Stimulated activated naive CD8-positive, alpha-beta T cell treated with anti-CD3 and anti-CD28 coated beads, Interleukin-15, amount 100 ng/mL, for 72 hours (primary cell): Measurements from ENCODE around the gene ADGRG3.

Experiments used
- ATAC-seq: fragments of 150-1000 bp; cut with Tn5 transposase; 2 replicates; pipeline ENCODE4 v1.10.0; 2021; ENCODE audit warnings: mild to moderate bottlenecking, moderate library complexity
- DNase-seq, 2 donors: peaks; one replicate each; pipeline ENCODE4 v3.0.0; 2021 to 2022
- H3K27ac Mint-ChIP-seq, 2 donors: one replicate each; pipeline ENCODE4 v1.8.0; 2022; ENCODE audit warnings: mild to moderate bottlenecking in 2 of 2, mixed read lengths in 2 of 2, moderate library complexity in 2 of 2
- H3K27me3 Mint-ChIP-seq: one replicate; pipeline ENCODE4 v1.8.0; 2022; ENCODE audit warnings: mixed read lengths
- H3K4me1 Mint-ChIP-seq: one replicate; pipeline ENCODE4 v1.8.0; 2022; ENCODE audit warnings: mild to moderate bottlenecking, mixed read lengths
- H3K4me3 Mint-ChIP-seq, 2 donors: one replicate each; pipeline ENCODE4 v1.8.0; 2022; ENCODE audit warnings: mild to moderate bottlenecking in 2 of 2, mixed read lengths in 2 of 2, moderate library complexity in 1 of 2
- H3K9me3 Mint-ChIP-seq, 2 donors: one replicate each; pipeline ENCODE4 v1.8.0; 2022; ENCODE audit warnings: mixed read lengths in 2 of 2

Gene ADGRG3

GRCh38 chr16:57732037-57732436 lies 63.9 kb downstream of the ADGRG3 start:
- ATAC-seq (no peak), DNase-seq (no peak)
- Mint-ChIP-seq H3K27me3 (no peaks in the 10 kb centered on the region), H3K9me3 (peaks cover 21 to 31% of the 10 kb centered on the region in 2 donors), H3K27ac (no peak overlapping the region), H3K4me3 (no peak overlapping the region), H3K4me1 (peaks cover 35% of the 10 kb centered on the region)

GRCh38 chr16:57732714-57733113 lies 64.6 kb downstream of the ADGRG3 start:
- H3K4me1 Mint-ChIP-seq: peaks cover 42% of the 10 kb centered on the region
- ATAC-seq (no peak), DNase-seq (no peak)
- no peak overlapping the region for H3K27ac Mint-ChIP-seq
- peaks cover 21 to 31% of the 10 kb centered on the region in 2 donors for H3K9me3 Mint-ChIP-seq
- peak overlapping the region in 1 of 2 donors; percentile 27 for H3K4me3 Mint-ChIP-seq
- H3K27me3 Mint-ChIP-seq: no peaks in the 10 kb centered on the region

- peak overlapping the region; percentile 95 to 97 for H3K4me3 Mint-ChIP-seq
- peaks cover 21 to 22% of the 10 kb centered on the region in 2 donors for H3K9me3 Mint-ChIP-seq
- ATAC-seq: no peak
These were observed 66.3 kb downstream of the ADGRG3 start for GRCh38 chr16:57734308-57734924.

GRCh38 chr16:57734925-57735754 lies 67.0 kb downstream of the ADGRG3 start:
- Mint-ChIP-seq H3K4me3 (peak overlapping the region; percentile 95 to 97), H3K27me3 (no peaks in the 10 kb centered on the region), H3K4me1 (peaks cover 56% of the 10 kb centered on the region), H3K9me3 (peaks cover 19 to 21% of the 10 kb centered on the region in 2 donors), H3K27ac (peak overlapping the region; percentile 98)
- peak; percentile 91 for ATAC-seq
- peak; percentile 97 to 98 for DNase-seq

More at GRCh38 chr16:57734308-57734924, 66.3 kb downstream of the ADGRG3 start:
- no peak for DNase-seq
- Mint-ChIP-seq H3K27me3 (no peaks in the 10 kb centered on the region), H3K27ac (peak overlapping the region; percentile 96 to 98), H3K4me1 (peaks cover 56% of the 10 kb centered on the region)

- H3K4me1 Mint-ChIP-seq: peaks cover 56% of the 10 kb centered on the region
- no peaks in the 10 kb centered on the region for H3K27me3 Mint-ChIP-seq
- H3K27ac Mint-ChIP-seq: peak within 1 kb of the TSS; percentile 98
- peaks cover 14 to 21% of the 10 kb centered on the region in 2 donors for H3K9me3 Mint-ChIP-seq
- DNase-seq: no peak
- peak; percentile 45 for ATAC-seq
- peak within 1 kb of the TSS; percentile 95 to 97 for H3K4me3 Mint-ChIP-seq
These were observed 67.8 kb downstream of the ADGRG3 start, which contains the start of gene KATNB1 for GRCh38 chr16:57735755-57736418. Gene KATNB1, plus strand, starts transcription at chr16:57735770. Its CDS starts 1,474 bp downstream, at chr16:57737244.

- Mint-ChIP-seq H3K27me3 (no peaks in the 10 kb centered on the region), H3K9me3 (peaks cover 14 to 16% of the 10 kb centered on the region in 2 donors), H3K4me1 (peaks cover 56% of the 10 kb centered on the region), H3K27ac (peak overlapping the region; percentile 66 to 98), H3K4me3 (peak overlapping the region; percentile 95 to 97)
- no peak for ATAC-seq
- DNase-seq: peak; percentile 19 to 37
These were observed 68.6 kb downstream of the ADGRG3 start for GRCh38 chr16:57736419-57737351.

GRCh38 chr16:57738844-57739243 lies 70.7 kb downstream of the ADGRG3 start:
- DNase-seq: no peak
- no peak overlapping the region for H3K4me3 Mint-ChIP-seq

More at GRCh38 chr16:57738844-57739243, 70.7 kb downstream of the ADGRG3 start:
- H3K27me3 Mint-ChIP-seq: no peaks in the 10 kb centered on the region
- no peak for ATAC-seq
- no peaks in the 10 kb centered on the region for H3K9me3 Mint-ChIP-seq
- H3K27ac Mint-ChIP-seq: peak overlapping the region in 1 of 2 donors; percentile 57
- H3K4me1 Mint-ChIP-seq: peaks cover 46% of the 10 kb centered on the region
